Measurements from ENCODE around the gene SLC16A7.

SLC16A7 gene

GRCh38 chr12:59579631-59580030 is 16.2 kb upstream of the SLC16A7 start:
- H3K36me3 ChIP-seq (ENCODE audit: insufficient read depth, insufficient read length, low read length): no peaks in the 10 kb centered on the region
- H3K4me1 ChIP-seq (ENCODE audit: insufficient read depth, insufficient read length): no peaks in the 10 kb centered on the region
- no peak overlapping the region for H3K9ac ChIP-seq (ENCODE audit: insufficient read length, low read depth)
- no peak overlapping the region for H3K4me3 ChIP-seq (ENCODE audit: insufficient read length, low read depth)
- H3K27me3 ChIP-seq (ENCODE audit: insufficient read depth, insufficient read length): no peaks in the 10 kb centered on the region
- TF ChIP-seq YY1 (IDR thresholded peaks at IDR 0.05; ENCODE audit: insufficient read depth, insufficient read length): no peak
- no peaks in the 10 kb centered on the region for H3K9me3 ChIP-seq (ENCODE audit: insufficient read depth, low read length)
- no peak for DNase-seq (ENCODE audit: low read depth, low spot score)

- Histone ChIP-seq H3K9me3 (ENCODE audit: insufficient read depth, low read length) (no peaks in the 10 kb centered on the region), H3K4me3 (ENCODE audit: insufficient read length, low read depth) (no peak overlapping the region), H3K9ac (ENCODE audit: insufficient read length, low read depth) (no peak overlapping the region), H3K27me3 (ENCODE audit: insufficient read depth, insufficient read length) (no peaks in the 10 kb centered on the region), H3K4me1 (ENCODE audit: insufficient read depth, insufficient read length) (no peaks in the 10 kb centered on the region), H3K36me3 (ENCODE audit: insufficient read depth, insufficient read length, low read length) (no peaks in the 10 kb centered on the region)
- TF ChIP-seq YY1 (IDR thresholded peaks at IDR 0.05; ENCODE audit: insufficient read depth, insufficient read length) (no peak), SUZ12 (IDR thresholded peaks at IDR 0.05; ENCODE audit: extremely low read depth, insufficient read depth, insufficient read length) (no peak), ZNF274 (IDR thresholded peaks at IDR 0.05; ENCODE audit: low read depth, low read length) (no peak)
- DNase-seq (ENCODE audit: low read depth, low spot score): no peak
Measured at GRCh38 chr12:59580050-59580449, 15.8 kb upstream of the SLC16A7 start.

GRCh38 chr12:59583003-59583712 is 12.7 kb upstream of the SLC16A7 start:
- no peaks in the 10 kb centered on the region for H3K36me3 ChIP-seq (ENCODE audit: insufficient read depth, insufficient read length, low read length)
- no peaks in the 10 kb centered on the region for H3K27me3 ChIP-seq (ENCODE audit: insufficient read depth, insufficient read length)
- no peaks in the 10 kb centered on the region for H3K4me1 ChIP-seq (ENCODE audit: insufficient read depth, insufficient read length)
- H3K4me3 ChIP-seq (ENCODE audit: insufficient read length, low read depth): no peak overlapping the region
- H3K9ac ChIP-seq (ENCODE audit: insufficient read length, low read depth): no peak overlapping the region
- H3K9me3 ChIP-seq (ENCODE audit: insufficient read depth, low read length): no peaks in the 10 kb centered on the region
- TF ChIP-seq YY1 (IDR thresholded peaks at IDR 0.05; ENCODE audit: insufficient read depth, insufficient read length) (no peak), ZNF274 (IDR thresholded peaks at IDR 0.05; ENCODE audit: low read depth, low read length) (no peak), SUZ12 (IDR thresholded peaks at IDR 0.05; ENCODE audit: extremely low read depth, insufficient read depth, insufficient read length) (no peak)
- DNase-seq (ENCODE audit: low read depth, low spot score): no peak

- H3K27me3 ChIP-seq (ENCODE audit: insufficient read depth, insufficient read length): no peaks in the 10 kb centered on the region
- no peak overlapping the region for H3K4me3 ChIP-seq (ENCODE audit: insufficient read length, low read depth)
- H3K36me3 ChIP-seq (ENCODE audit: insufficient read depth, insufficient read length, low read length): no peaks in the 10 kb centered on the region
- H3K4me1 ChIP-seq (ENCODE audit: insufficient read depth, insufficient read length): no peaks in the 10 kb centered on the region
- H3K9ac ChIP-seq (ENCODE audit: insufficient read length, low read depth): no peak overlapping the region
- no peaks in the 10 kb centered on the region for H3K9me3 ChIP-seq (ENCODE audit: insufficient read depth, low read length)
- TF ChIP-seq YY1 (IDR thresholded peaks at IDR 0.05; ENCODE audit: insufficient read depth, insufficient read length) (no peak), SUZ12 (IDR thresholded peaks at IDR 0.05; ENCODE audit: extremely low read depth, insufficient read depth, insufficient read length) (no peak), ZNF274 (IDR thresholded peaks at IDR 0.05; ENCODE audit: low read depth, low read length) (no peak)
- no peak for DNase-seq (ENCODE audit: low read depth, low spot score)
Measured at GRCh38 chr12:59587710-59588109, 8.1 kb upstream of the SLC16A7 start.

GRCh38 chr12:59593761-59594160 is 2.1 kb upstream of the SLC16A7 start:
- Histone ChIP-seq H3K27me3 (ENCODE audit: insufficient read depth, insufficient read length) (peaks cover 15% of the 10 kb centered on the region), H3K4me3 (ENCODE audit: insufficient read length, low read depth) (no peak overlapping the region), H3K9ac (ENCODE audit: insufficient read length, low read depth) (no peak overlapping the region), H3K4me1 (ENCODE audit: insufficient read depth, insufficient read length) (no peaks in the 10 kb centered on the region), H3K36me3 (ENCODE audit: insufficient read depth, insufficient read length, low read length) (no peaks in the 10 kb centered on the region), H3K9me3 (ENCODE audit: insufficient read depth, low read length) (no peaks in the 10 kb centered on the region)
- no peak for TF ChIP-seq SUZ12 (IDR thresholded peaks at IDR 0.05; ENCODE audit: extremely low read depth, insufficient read depth, insufficient read length)
- no peak for TF ChIP-seq YY1 (IDR thresholded peaks at IDR 0.05; ENCODE audit: insufficient read depth, insufficient read length)
- no peak for TF ChIP-seq ZNF274 (IDR thresholded peaks at IDR 0.05; ENCODE audit: low read depth, low read length)
- DNase-seq (ENCODE audit: low read depth, low spot score): no peak

GRCh38 chr12:59594943-59595500 is 807 bp upstream of the SLC16A7 start:
- H3K4me3 ChIP-seq (ENCODE audit: insufficient read length, low read depth): peak overlapping the region; percentile 66
- no peaks in the 10 kb centered on the region for H3K4me1 ChIP-seq (ENCODE audit: insufficient read depth, insufficient read length)
- no peaks in the 10 kb centered on the region for H3K9me3 ChIP-seq (ENCODE audit: insufficient read depth, low read length)
- H3K27me3 ChIP-seq (ENCODE audit: insufficient read depth, insufficient read length): peaks cover 15% of the 10 kb centered on the region
- TF ChIP-seq YY1 (IDR thresholded peaks at IDR 0.05; ENCODE audit: insufficient read depth, insufficient read length) (no peak), SUZ12 (IDR thresholded peaks at IDR 0.05; ENCODE audit: extremely low read depth, insufficient read depth, insufficient read length) (no peak), ZNF274 (IDR thresholded peaks at IDR 0.05; ENCODE audit: low read depth, low read length) (no peak)
- no peak overlapping the region for H3K9ac ChIP-seq (ENCODE audit: insufficient read length, low read depth)
- H3K36me3 ChIP-seq (ENCODE audit: insufficient read depth, insufficient read length, low read length): no peaks in the 10 kb centered on the region
- no peak for DNase-seq (ENCODE audit: low read depth, low spot score)

GRCh38 chr12:59595565-59595882 is 305 bp upstream of the SLC16A7 start:
- H3K9ac ChIP-seq (ENCODE audit: insufficient read length, low read depth): peak overlapping the region; percentile 62
- no peak for DNase-seq (ENCODE audit: low read depth, low spot score)

More at GRCh38 chr12:59595565-59595882, 305 bp upstream of the SLC16A7 start:
- H3K27me3 ChIP-seq (ENCODE audit: insufficient read depth, insufficient read length): peaks cover 15% of the 10 kb centered on the region
- no peaks in the 10 kb centered on the region for H3K36me3 ChIP-seq (ENCODE audit: insufficient read depth, insufficient read length, low read length)
- no peaks in the 10 kb centered on the region for H3K9me3 ChIP-seq (ENCODE audit: insufficient read depth, low read length)
- H3K4me1 ChIP-seq (ENCODE audit: insufficient read depth, insufficient read length): no peaks in the 10 kb centered on the region
- no peak for TF ChIP-seq ZNF274 (IDR thresholded peaks at IDR 0.05; ENCODE audit: low read depth, low read length)
- TF ChIP-seq SUZ12 (IDR thresholded peaks at IDR 0.05; ENCODE audit: extremely low read depth, insufficient read depth, insufficient read length): no peak
- no peak for TF ChIP-seq YY1 (IDR thresholded peaks at IDR 0.05; ENCODE audit: insufficient read depth, insufficient read length)
- peak overlapping the region; percentile 66 for H3K4me3 ChIP-seq (ENCODE audit: insufficient read length, low read depth)
